Activated CD8-positive, alpha-beta memory T cell treated with anti-CD3 and anti-CD28 coated beads, Interleukin-2, amount 50 U/mL, for 4 hours (primary cell): ENCODE measurements around the gene AKT3.
A peak's percentile ranks its signal among the peaks of the same experiment; 100 is the strongest.

Experiments used
- DNase-seq: peaks from one replicate; pipeline ENCODE4 v3.0.0-alpha.2; 2020

AKT3 gene

GRCh38 chr1:243548516-243548915 is 301.5 kb downstream of the AKT3 start:
- no peak for DNase-seq

DNA sequence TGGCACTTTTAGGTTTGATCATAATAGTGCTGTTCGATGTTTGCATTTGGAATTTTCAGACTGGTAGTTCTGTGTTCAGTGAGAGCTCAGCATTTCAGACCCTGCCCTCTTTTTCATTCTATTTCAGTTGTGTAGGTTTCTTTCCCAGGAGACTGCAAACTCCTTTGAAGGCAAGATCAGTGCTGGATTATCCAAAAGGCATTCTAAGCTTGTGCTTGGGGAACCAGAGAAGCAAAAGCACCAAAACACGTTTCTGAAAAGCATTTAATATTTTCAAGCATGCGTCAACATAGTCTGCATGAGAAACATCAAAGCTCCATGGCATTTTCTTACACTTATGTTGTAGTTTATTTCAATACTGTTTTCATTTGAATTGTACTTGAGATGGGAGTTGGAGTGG is 302.2 kb downstream of the AKT3 start:
- DNase-seq, result no peak

DNA sequence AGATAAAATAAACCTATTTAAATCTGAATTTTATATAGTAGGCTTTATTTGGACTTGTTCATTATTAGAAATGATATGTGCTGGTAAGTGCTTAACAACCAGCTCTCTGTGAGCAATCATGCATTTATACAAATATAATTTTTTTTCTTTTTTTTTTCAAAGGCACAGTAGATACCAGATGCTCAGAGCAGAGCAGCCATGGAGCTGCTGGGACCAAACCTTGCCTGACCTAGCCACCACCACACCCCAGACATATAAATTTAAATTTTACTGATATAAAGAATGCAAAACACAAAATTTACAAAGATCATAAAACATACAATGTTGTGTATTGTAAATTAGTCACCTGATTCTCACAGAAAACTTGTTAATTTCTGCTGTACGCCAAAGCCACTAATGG is 303.6 kb downstream of the AKT3 start:
- no peak for DNase-seq

- DNase-seq, result no peak
These were observed 306.5 kb downstream of the AKT3 start for GRCh38 chr1:243543501-243543900.

GRCh38 chr1:243542739-243543415 is 307.2 kb downstream of the AKT3 start:
- no peak for DNase-seq

GRCh38 chr1:243539636-243540035 is 310.4 kb downstream of the AKT3 start:
- no peak for DNase-seq

DNA sequence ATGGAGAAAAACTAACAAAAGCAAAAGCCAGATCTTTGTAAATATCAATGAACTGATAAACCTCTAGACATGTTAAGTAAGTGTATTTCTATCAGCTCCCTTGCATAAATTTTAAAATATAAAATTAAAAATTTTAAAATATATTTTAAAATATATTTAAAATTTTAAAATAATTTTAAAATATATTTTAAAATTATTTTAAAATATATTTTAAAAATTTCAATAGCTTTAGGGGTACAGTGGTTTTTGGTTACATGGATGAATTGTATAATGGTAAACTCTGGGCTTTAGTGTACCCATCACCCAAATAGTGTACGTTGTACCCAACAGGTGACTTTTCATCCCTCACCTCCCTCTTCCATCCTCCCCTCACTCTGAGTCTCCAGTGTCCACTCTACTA is 315.0 kb downstream of the AKT3 start:
- no peak for DNase-seq

- no peak for DNase-seq
These were observed 320.5 kb downstream of the AKT3 start for GRCh38 chr1:243529512-243529911.

DNA sequence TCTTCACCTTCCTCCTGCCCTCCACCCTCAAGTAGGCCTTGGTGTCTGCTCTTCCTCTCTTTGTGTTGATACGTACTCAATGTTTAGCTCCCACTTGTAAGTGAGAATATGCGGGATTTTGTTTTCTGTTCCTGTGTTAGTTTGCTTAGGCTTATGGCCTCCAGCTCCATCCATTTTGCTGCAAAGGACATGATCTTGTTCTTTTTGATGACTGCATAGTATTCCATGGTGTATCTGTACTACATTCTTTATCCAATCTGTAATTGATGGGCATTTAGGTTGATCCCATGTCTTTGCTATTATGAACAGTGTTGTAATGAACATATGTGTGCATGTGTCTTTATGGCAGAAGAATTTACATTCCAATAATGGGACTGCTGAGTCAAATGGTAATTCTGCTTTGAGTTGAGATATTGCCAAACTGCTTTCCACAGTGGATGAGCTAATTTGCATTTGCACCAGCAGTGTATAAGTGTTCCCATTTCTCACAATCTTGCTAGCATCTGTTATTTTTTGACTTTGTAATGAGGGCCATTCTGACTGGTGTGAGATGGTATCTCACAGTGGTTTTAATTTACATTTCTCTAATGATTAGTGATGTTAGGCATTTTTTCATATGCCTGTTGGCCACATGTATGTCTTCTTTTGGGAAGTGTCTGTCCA is 321.5 kb downstream of the AKT3 start:
- DNase-seq, result no peak

DNA sequence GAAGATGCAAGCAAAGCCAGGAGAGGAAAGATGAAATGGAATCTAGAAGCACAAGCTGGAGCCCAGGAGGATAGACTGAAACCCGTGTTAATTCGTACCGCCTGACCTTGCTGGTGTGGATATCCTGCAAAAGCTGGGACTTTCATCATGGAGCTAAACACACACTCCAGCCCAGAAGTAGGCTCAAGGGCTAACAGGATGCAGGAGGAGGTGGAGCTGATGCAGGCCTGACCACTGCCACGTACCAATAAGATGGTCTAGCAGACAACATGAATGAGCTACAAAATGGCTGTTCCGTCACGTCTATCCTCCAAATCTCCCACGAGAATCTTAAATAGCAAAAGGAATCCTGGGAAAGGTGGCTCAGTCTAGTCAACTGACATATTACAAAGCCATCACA is 323.9 kb downstream of the AKT3 start:
- no peak for DNase-seq

DNA sequence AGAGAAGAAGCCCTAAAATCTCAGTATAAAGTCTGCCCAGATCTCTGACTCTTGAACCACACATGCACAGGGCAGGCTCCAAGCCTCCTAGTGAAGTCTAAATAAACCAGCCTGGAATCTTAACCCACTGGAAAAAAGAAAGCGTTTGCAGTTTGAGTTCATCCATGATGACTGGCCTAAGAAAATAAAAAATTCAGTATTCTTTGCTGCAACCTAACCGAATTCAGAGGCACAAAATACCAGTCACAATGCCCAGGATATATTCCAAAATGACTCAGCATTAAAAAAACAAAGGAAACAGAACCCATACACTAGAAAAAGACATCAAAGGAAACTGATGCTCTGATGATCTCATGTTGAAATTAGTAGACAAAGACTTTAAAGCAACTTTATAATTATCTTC is 325.0 kb downstream of the AKT3 start:
- DNase-seq, result no peak

GRCh38 chr1:243523766-243524165 is 326.3 kb downstream of the AKT3 start:
- no peak for DNase-seq

GRCh38 chr1:243520831-243521230 is 329.2 kb downstream of the AKT3 start:
- no peak for DNase-seq

- no peak for DNase-seq
These were observed 335.1 kb downstream of the AKT3 start for GRCh38 chr1:243514927-243515326.

DNA sequence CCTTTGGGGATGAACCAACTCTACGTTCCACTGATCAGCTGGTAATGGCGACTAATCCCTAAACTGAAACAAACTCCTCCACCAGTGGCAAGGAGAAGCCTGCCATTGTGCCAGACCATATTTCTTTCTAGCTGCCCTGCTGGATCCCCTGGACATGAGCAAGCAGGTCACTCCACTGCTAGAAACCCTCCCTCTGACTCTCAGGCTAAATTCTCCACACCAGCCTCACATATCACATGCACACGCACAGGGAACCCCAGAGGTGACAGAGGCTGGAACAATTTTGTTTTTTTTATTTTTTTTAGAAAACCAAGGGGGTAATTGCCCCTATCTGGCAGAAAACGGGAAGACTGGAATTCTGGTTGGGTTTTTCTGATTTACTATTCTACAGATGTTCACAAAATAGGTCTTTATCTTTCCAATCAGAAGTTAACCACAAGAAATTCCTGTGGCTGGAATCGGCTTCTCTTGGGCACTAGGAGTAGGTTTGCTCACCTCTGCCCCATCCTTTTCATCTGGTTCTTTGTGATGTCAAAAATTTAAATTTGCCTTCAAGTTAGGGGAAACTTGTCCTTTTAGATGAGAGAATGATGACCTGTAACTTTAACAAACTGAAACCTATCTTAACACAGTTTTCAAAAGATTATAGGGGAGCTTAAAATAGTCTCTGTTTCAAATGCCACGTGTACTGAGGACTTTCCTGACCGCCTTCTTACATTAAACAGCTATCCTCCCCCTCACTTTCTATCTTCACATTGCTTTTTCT is 336.1 kb downstream of the AKT3 start:
- DNase-seq, result no peak

DNA sequence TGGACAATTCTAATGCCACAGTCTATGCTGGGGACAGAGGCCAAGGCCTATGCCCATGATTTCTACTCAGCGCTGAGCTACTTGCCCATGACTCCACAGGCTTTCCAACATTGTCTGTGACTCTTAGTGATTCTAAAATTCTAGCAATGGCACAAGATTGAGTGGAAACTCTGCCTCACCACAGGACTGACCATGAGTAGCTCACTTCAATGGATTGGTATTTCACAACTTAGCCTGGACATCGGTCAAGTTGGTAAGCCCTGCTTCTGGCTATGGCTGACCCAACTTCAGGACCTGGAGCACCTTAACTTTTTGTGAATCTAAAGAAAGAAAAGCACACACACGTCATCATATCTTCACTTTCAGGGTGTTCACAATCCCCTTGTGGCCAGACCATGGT is 339.1 kb downstream of the AKT3 start:
- DNase-seq, result no peak

DNA sequence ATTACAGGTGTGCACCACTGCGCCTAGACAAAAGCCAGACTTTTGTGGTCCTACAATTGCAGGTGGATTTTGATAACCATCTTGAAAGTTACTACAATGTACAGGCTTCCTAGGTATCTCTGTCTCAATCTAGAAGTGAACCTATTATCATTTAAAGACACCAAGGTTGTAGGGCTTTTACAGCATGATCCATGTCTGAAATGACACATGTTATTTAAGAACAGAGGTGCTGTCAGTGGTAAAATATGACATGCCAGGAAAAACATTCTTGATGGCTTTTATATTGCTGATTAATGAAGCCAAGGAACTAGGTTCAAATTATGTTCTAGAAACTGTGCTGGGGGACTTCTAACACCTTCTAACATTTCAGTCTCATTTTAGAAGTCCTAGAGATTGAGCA is 341.1 kb downstream of the AKT3 start:
- no peak for DNase-seq

GRCh38 chr1:243508303-243508713 is 341.7 kb downstream of the AKT3 start:
- peak; percentile 50 for DNase-seq

DNA sequence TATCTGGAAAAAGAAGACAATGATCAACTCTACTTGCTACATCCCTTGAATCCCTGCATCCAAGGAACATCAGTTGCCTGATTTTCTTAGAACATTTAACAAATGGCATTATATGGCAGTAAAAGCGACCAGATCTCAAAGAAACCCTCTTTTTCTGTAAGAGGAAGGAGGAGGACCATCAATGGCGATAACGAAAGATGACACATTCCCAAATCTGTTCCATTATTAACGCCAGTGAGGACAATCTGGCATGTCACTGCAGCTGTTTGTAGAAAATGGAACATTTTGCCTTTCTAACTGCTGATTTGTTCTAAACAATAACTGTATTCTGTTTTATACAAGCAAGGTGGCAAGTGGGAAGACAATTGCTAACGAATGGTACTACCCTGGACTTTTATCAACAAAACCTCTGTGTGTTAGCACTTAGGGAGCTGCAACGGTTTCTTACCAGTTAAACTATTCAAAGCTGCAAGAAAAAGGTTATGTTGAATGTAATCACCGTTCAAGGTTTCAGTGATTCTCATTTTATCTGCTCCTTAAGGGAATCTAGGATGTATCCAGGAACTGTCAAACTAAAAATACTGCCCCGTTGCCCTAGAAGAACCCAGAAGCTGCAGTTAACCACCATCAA is 342.3 kb downstream of the AKT3 start:
- DNase-seq, result no peak

GRCh38 chr1:243507001-243507671 is 342.9 kb downstream of the AKT3 start:
- no peak for DNase-seq

DNA sequence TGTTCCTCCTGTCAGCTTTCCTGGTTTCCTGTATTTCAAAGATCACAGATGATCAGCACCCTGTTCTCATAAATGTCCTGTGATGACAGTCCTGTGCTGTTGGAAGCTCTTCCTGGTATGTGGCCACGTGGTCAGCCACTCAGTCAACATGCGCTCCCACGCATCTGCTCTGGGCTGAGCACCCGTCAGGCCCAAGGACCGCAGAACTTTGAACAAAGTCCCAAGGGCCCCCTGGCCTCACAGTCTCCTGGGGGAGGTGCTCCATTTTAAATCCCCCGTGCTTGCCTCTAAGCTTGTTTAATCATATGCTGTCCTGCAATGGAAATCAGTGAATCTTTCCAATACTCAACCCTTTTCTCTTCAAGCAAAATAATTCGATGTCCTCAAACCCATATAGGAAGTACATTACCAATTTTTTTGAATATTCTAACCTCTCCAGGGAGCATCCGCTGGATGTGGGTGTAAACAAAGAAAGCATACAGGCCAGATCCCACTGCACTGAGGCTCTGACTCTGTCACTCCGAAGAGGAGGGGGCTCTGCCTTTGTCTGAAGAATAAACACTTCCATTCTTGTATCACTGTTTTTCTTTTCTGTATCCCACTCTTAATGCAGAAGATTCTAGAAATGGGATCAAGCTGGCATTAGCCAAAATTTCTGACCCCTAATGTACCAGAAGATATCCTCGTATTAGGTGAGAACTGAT is 343.9 kb downstream of the AKT3 start:
- no peak for DNase-seq

GRCh38 chr1:243503155-243503554 is 346.9 kb downstream of the AKT3 start:
- DNase-seq, result no peak
